Neural progenitor cell (in vitro differentiated cells): ENCODE results near the gene ANKLE1. TPM values are rescaled to one million over a fixed set of nuclear protein-coding genes. Genes with fewer than 3 reads are reported as not detected.
A peak's percentile ranks its signal among the peaks of the same experiment; 100 is the strongest.

Source experiments
- DNase-seq: peaks from one replicate; pipeline ENCODE4 v3.0.0-alpha.2; 2016; ENCODE audit warnings: low spot score
- H2AFZ ChIP-seq: fragments of 200-600 bp; sonication (generic); replicated peaks from 2 replicates; pipeline ENCODE4 v1.6.1; 2016; ENCODE audit warnings: antibody characterized with exemption
- H3F3A ChIP-seq: fragments of 200-600 bp; sonication (generic); 2 replicates; pipeline ENCODE4 v1.6.1; 2016; ENCODE audit warnings: antibody characterized with exemption, low read depth
- H3K27ac ChIP-seq: fragments of 200-600 bp; sonication (generic); 2 replicates; pipeline ENCODE4 v1.5.1; 2016; ENCODE audit warnings: mild to moderate bottlenecking
- H3K27me3 ChIP-seq: fragments of 200-600 bp; sonication (generic); 2 replicates; pipeline ENCODE4 v1.6.1; 2016; ENCODE audit warnings: mild to moderate bottlenecking, moderate library complexity
- H3K36me3 ChIP-seq: fragments of 200-600 bp; sonication (generic); 2 replicates; pipeline ENCODE4 v1.5.1; 2016
- H3K4me1 ChIP-seq: fragments of 200-600 bp; sonication (generic); 2 replicates; pipeline ENCODE4 v1.6.1; 2016; ENCODE audit warnings: mixed run types
- H3K4me2 ChIP-seq: fragments of 200-600 bp; sonication (generic); 2 replicates; pipeline ENCODE4 v1.6.1; 2016
- H3K4me3 ChIP-seq: fragments of 200-600 bp; sonication (generic); 2 replicates; pipeline ENCODE4 v1.5.1; 2016
- H3K79me2 ChIP-seq: fragments of 200-600 bp; sonication (generic); 2 replicates; pipeline ENCODE4 v1.6.1; 2016; ENCODE audit warnings: low read depth
- H3K9ac ChIP-seq: fragments of 200-600 bp; sonication (generic); 2 replicates; pipeline ENCODE4 v1.6.1; 2016
- H3K9me3 ChIP-seq: fragments of 200-600 bp; sonication (generic); 2 replicates; pipeline ENCODE4 v1.5.1; 2016; ENCODE audit warnings: low read depth
- H4K20me1 ChIP-seq: fragments of 200-600 bp; sonication (generic); 2 replicates; pipeline ENCODE4 v1.6.1; 2016; ENCODE audit warnings: low read depth
- H3K27ac Mint-ChIP-seq: 3 replicates; pipeline ENCODE4 v1.8.0; 2021; ENCODE audit warnings: mixed read lengths
- H3K27me3 Mint-ChIP-seq: 2 replicates; pipeline ENCODE4 v1.8.0; 2022; ENCODE audit warnings: low read depth, mild to moderate bottlenecking, inconsistent platforms, moderate library complexity, mixed read lengths; ENCODE audit not compliant: insufficient read depth
- H3K36me3 Mint-ChIP-seq: 3 replicates; pipeline ENCODE4 v1.8.0; 2021; ENCODE audit warnings: mixed read lengths
- H3K4me1 Mint-ChIP-seq: 3 replicates; pipeline ENCODE4 v1.8.0; 2021; ENCODE audit warnings: mixed read lengths
- H3K4me3 Mint-ChIP-seq: 3 replicates; pipeline ENCODE4 v1.8.0; 2021; ENCODE audit warnings: mild to moderate bottlenecking, moderate library complexity, mixed read lengths
- H3K9me3 Mint-ChIP-seq: 3 replicates; pipeline ENCODE4 v1.8.0; 2020; ENCODE audit warnings: mixed read lengths
- EZH2 ChIP-seq: fragments of 200-600 bp; sonication (generic); IDR thresholded peaks from 2 replicates; pipeline ENCODE4 v1.6.1; 2017; ENCODE audit warnings: antibody characterized with exemption, mild to moderate bottlenecking, moderate library complexity
- EZH2phosphoT487 ChIP-seq: fragments of 200-600 bp; sonication (generic); IDR thresholded peaks from 2 replicates; pipeline ENCODE4 v1.6.1; 2017; ENCODE audit warnings: antibody characterized with exemption
- total RNA-seq: library from RNA; depleted of rRNA; stranded (reverse); fragments of >200 nt; gene quantifications from 2 replicates; pipeline ENCODE4 v1.2.3, GENCODE V29; 2015; ENCODE audit warnings: low replicate concordance
- TF ChIP-seq, protein P1 (sequence below): fragments of 200-600 bp; sonication (generic); IDR thresholded peaks from 2 replicates; pipeline ENCODE4 v1.5.1; 2017; ENCODE audit warnings: antibody characterized with exemption, mild to moderate bottlenecking

Gene ANKLE1
- total RNA-seq, 1 donor from 2014 or later: 2.3 TPM

DNA sequence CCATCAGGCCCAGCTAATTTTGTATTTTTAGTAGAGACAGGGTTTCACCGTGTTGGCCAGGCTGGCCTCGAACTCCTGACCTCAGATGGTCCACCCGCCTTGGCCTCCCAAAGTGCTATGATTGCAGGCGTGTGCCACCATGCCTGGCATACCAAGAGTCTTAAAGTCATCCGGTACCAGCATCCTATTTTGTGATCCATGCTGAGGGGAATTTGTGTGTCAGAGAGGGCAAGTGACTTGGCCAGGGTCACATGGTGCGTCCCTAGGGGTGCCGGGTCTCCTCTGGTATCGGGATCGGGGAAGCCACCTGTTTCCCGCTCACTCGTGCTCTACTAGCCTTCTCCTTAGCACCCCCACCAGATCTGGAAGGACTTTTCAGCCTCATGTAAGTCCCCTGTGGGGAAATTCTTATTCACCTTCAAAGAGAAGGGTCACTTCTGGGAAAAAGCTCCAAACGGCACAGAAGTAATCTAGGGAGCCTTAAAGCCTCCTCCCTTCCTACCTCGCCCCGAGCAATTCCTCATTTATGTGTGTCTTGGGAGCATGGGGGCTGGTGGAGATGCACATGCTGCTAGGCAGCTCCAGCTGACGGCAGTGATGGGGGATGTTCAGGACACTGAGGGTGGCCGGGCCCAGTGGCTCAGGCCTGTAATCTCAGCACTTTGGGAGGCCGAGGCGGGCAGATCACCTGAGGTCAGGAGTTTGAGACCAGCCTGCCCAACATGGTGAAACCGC is 6.1 kb upstream of the ANKLE1 start:
- no peak for DNase-seq
- Histone ChIP-seq H3K4me1 (no peaks in the 10 kb centered on the region), H3K79me2 (no peaks in the 10 kb centered on the region), H3K9me3 (no peaks in the 10 kb centered on the region), H3K27ac (no peak overlapping the region), H4K20me1 (no peaks in the 10 kb centered on the region), H3K9ac (no peak overlapping the region), H3F3A (peaks cover 12% of the 10 kb centered on the region), H2AFZ (no peak overlapping the region), H3K27me3 (no peaks in the 10 kb centered on the region), H3K4me2 (no peak overlapping the region), H3K36me3 (no peaks in the 10 kb centered on the region), H3K4me3 (no peak overlapping the region)
- TF ChIP-seq EZH2: no peak
- TF ChIP-seq, protein P1, sequence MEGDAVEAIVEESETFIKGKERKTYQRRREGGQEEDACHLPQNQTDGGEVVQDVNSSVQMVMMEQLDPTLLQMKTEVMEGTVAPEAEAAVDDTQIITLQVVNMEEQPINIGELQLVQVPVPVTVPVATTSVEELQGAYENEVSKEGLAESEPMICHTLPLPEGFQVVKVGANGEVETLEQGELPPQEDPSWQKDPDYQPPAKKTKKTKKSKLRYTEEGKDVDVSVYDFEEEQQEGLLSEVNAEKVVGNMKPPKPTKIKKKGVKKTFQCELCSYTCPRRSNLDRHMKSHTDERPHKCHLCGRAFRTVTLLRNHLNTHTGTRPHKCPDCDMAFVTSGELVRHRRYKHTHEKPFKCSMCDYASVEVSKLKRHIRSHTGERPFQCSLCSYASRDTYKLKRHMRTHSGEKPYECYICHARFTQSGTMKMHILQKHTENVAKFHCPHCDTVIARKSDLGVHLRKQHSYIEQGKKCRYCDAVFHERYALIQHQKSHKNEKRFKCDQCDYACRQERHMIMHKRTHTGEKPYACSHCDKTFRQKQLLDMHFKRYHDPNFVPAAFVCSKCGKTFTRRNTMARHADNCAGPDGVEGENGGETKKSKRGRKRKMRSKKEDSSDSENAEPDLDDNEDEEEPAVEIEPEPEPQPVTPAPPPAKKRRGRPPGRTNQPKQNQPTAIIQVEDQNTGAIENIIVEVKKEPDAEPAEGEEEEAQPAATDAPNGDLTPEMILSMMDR: no peak
- no peaks in the 10 kb centered on the region for H3K9me3 Mint-ChIP-seq
- H3K27ac Mint-ChIP-seq: no peak overlapping the region
- no peaks in the 10 kb centered on the region for H3K4me1 Mint-ChIP-seq
- H3K36me3 Mint-ChIP-seq: peaks cover 13% of the 10 kb centered on the region
- peaks cover 5% of the 10 kb centered on the region for H3K27me3 Mint-ChIP-seq
- H3K4me3 Mint-ChIP-seq: no peak overlapping the region

DNA sequence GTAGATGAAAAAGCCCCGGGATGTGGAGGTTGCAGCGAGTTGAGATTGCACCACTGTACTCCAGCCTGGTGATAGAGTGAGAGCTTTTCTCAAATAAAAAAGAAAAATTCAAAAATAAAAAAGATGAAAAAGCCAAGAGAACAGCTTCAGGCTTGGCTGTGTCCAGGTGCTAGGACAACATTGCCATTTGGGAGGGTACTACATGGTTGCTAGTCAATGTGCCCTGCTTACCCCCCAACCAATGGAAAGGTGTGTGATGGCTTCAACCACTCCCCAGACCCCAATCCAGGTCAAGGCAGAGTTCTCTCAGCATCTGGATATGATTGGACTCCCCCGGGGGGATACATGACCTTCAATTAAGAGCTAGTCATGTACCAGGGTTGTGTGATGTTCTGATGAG is 2.3 kb upstream of the ANKLE1 start:
- Histone ChIP-seq H3K79me2 (no peaks in the 10 kb centered on the region), H3K27ac (no peak overlapping the region), H3F3A (peaks cover 25% of the 10 kb centered on the region), H3K4me1 (no peaks in the 10 kb centered on the region), H3K4me2 (no peak overlapping the region), H3K9ac (no peak overlapping the region), H3K36me3 (no peaks in the 10 kb centered on the region), H2AFZ (no peak overlapping the region), H3K27me3 (peaks cover 18% of the 10 kb centered on the region), H3K9me3 (no peaks in the 10 kb centered on the region), H4K20me1 (no peaks in the 10 kb centered on the region), H3K4me3 (no peak overlapping the region)
- peaks cover 10% of the 10 kb centered on the region for H3K27me3 Mint-ChIP-seq
- peaks cover 5% of the 10 kb centered on the region for H3K4me1 Mint-ChIP-seq
- peaks cover 7% of the 10 kb centered on the region for H3K36me3 Mint-ChIP-seq
- H3K9me3 Mint-ChIP-seq: no peaks in the 10 kb centered on the region
- H3K4me3 Mint-ChIP-seq: peak overlapping the region; percentile 41
- DNase-seq: no peak
- no peak overlapping the region for H3K27ac Mint-ChIP-seq
- TF ChIP-seq, protein P1: no peak
- TF ChIP-seq EZH2 (no peak), EZH2phosphoT487 (no peak)

DNA sequence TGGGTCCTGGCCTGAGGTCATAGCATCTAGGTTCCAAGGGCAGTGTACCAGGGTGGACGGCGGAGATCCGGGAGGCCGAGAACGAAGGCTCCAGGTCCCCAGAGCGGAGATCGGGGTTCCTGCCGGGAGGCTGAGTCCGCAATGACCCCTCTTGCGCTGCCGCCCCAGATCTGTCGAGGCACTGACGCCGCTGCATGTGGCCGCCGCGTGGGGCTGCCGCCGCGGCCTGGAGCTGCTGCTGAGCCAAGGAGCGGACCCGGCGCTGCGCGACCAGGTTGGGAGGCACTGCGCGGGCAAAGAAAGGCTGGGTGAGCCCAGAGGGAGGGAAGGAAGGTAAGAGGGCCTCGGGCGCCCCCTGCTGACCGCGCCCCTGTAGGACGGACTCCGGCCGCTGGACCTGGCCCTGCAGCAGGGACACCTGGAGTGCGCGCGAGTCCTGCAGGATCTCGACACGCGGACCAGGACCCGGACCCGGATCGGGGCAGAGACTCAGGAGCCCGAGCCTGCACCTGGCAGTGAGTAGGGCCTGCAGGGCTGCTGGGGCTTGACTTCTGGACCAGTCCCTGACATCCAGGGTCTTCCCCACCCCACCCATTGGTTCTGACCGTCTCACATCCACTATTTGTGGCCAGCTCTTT is 906 bp downstream of the ANKLE1 start:
- DNase-seq: peak; percentile 93
- Histone ChIP-seq H3K9ac (no peak overlapping the region), H3K79me2 (no peaks in the 10 kb centered on the region), H4K20me1 (no peaks in the 10 kb centered on the region), H3K4me3 (peak overlapping the region; percentile 40), H3K27me3 (peaks cover 18% of the 10 kb centered on the region), H3F3A (peaks cover 25% of the 10 kb centered on the region), H3K9me3 (no peaks in the 10 kb centered on the region), H3K4me1 (no peaks in the 10 kb centered on the region), H3K27ac (no peak overlapping the region), H2AFZ (peak overlapping the region; percentile 58), H3K4me2 (peak overlapping the region; percentile 73), H3K36me3 (no peaks in the 10 kb centered on the region)
- H3K9me3 Mint-ChIP-seq: no peaks in the 10 kb centered on the region
- peaks cover 5% of the 10 kb centered on the region for H3K4me1 Mint-ChIP-seq
- TF ChIP-seq, protein P1: peak; percentile 86
- peak; percentile 41 for TF ChIP-seq EZH2
- no peak for TF ChIP-seq EZH2phosphoT487
- peaks cover 7% of the 10 kb centered on the region for H3K27me3 Mint-ChIP-seq
- H3K27ac Mint-ChIP-seq: no peak overlapping the region
- H3K36me3 Mint-ChIP-seq: peaks cover 2% of the 10 kb centered on the region
- H3K4me3 Mint-ChIP-seq: peak overlapping the region; percentile 86
